GM12878 (cell line): ENCODE data around the gene USP47. TPM values are rescaled to one million over a fixed set of nuclear protein-coding genes. Genes with fewer than 3 reads are reported as not detected.

Experiments used
- ASH2L ChIP-seq: fragments of 300-600, 200-600 bp; sonication (generic); IDR thresholded peaks from 2 replicates; pipeline ENCODE4 v1.6.1; 2017; ENCODE audit warnings: low read depth, mild to moderate bottlenecking, borderline replicate concordance
- CTCF ChIP-seq, 3 experiments: IDR thresholded peaks in 2 of 3; conservative IDR thresholded peaks in 1 of 3; 2 replicates each; pipeline ENCODE4 v1.5.1; 2011; ENCODE audit warnings: low read depth in 3 of 3, low read length in 3 of 3, mild to moderate bottlenecking in 3 of 3, control low read depth in 2 of 3, moderate library complexity in 2 of 3, inconsistent platforms in 1 of 3, mixed read lengths in 1 of 3; ENCODE audit not compliant: control insufficient read depth in 2 of 3, insufficient read depth in 1 of 3; ENCODE audit errors: extremely low read depth in 1 of 3
- DPF2 ChIP-seq: fragments of 450-650 bp; IDR thresholded peaks from 2 replicates; pipeline ENCODE4 v1.6.1; 2017; ENCODE audit warnings: mild to moderate bottlenecking
- EP300 ChIP-seq, 2 experiments: fragments of 150-350 bp in 1 of 2; IDR thresholded peaks; 2 replicates each; pipeline ENCODE4 v1.6.1; 2011 to 2012; ENCODE audit warnings: low read depth in 2 of 2, low read length in 2 of 2, borderline replicate concordance in 1 of 2, improper control_type of control experiment in 1 of 2, inconsistent platforms in 1 of 2; ENCODE audit not compliant: control insufficient read depth in 1 of 2
- ESRRA ChIP-seq: IDR thresholded peaks from 2 replicates; pipeline ENCODE4 v1.6.1; 2012; ENCODE audit warnings: mild to moderate bottlenecking, low read length, improper control_type of control experiment
- IKZF2 ChIP-seq, 2 experiments: fragments of 450-650 bp; IDR thresholded peaks; 2 replicates each; pipeline ENCODE4 v1.6.1; 2017; ENCODE audit warnings: mild to moderate bottlenecking in 2 of 2, moderate library complexity in 2 of 2
- JUND ChIP-seq: IDR thresholded peaks from 2 replicates; pipeline ENCODE4 v1.6.1; 2012; ENCODE audit warnings: low read depth, mild to moderate bottlenecking, low read length, improper control_type of control experiment, moderate library complexity
- LARP7 ChIP-seq: fragments of 450-650 bp; IDR thresholded peaks from 2 replicates; pipeline ENCODE4 v1.6.1; 2017; ENCODE audit warnings: mild to moderate bottlenecking
- MEF2A ChIP-seq: IDR thresholded peaks from 2 replicates; pipeline ENCODE4 v1.6.1; 2011; ENCODE audit warnings: low read depth, mild to moderate bottlenecking, low read length, moderate library complexity; ENCODE audit not compliant: insufficient read depth
- MYC ChIP-seq: IDR thresholded peaks from 2 replicates; pipeline ENCODE4 v1.6.1; 2011; ENCODE audit warnings: mild to moderate bottlenecking, low read length, moderate library complexity, inconsistent platforms; ENCODE audit not compliant: insufficient read depth, insufficient replicate concordance, insufficient read length, severe bottlenecking
- NR2C1 ChIP-seq: fragments of 450-650 bp; IDR thresholded peaks from 2 replicates; pipeline ENCODE4 v1.6.1; 2017; ENCODE audit warnings: antibody characterized with exemption, mild to moderate bottlenecking, moderate library complexity
- TBL1XR1 ChIP-seq: IDR thresholded peaks from 2 replicates; pipeline ENCODE4 v1.6.1; 2012; ENCODE audit warnings: low read depth, low read length, improper control_type of control experiment
- TCF3 ChIP-seq: IDR thresholded peaks from 2 replicates; pipeline ENCODE4 v1.6.1; 2012; ENCODE audit warnings: low read depth, mild to moderate bottlenecking, low read length, borderline replicate concordance; ENCODE audit not compliant: insufficient read depth
- WRNIP1 ChIP-seq: IDR thresholded peaks from 2 replicates; pipeline ENCODE4 v1.6.1; 2011; ENCODE audit warnings: low read depth, low read length, improper control_type of control experiment, borderline replicate concordance
- polyA plus RNA-seq, 11 experiments: library from polyadenylated mRNA; depleted of rRNA in 4 of 11; unstranded in 6 of 11; stranded (reverse) in 5 of 11; fragments of >200 nt; fragmentation: Nextera tagmentation in 4 of 11; fragmentation: Illumina TruSeq in 1 of 11; extraction: Ambion mirVana in 4 of 11; extraction: Trizol in 1 of 11; gene quantifications; 1 replicate in 1 of 11; 2 replicates in 10 of 11; pipeline versions ENCODE4 v1.2.1 to v1.2.3, GENCODE V29; 2011 to 2016; ENCODE audit warnings: inconsistent platforms in 2 of 11, missing spikeins in 2 of 11, low read depth in 1 of 11
- total RNA-seq, 4 experiments: library from RNA; depleted of rRNA in 3 of 4; stranded (reverse); fragments of >200 nt in 3 of 4; fragmentation: Illumina TruSeq in 1 of 4; extraction: Trizol in 1 of 4; gene quantifications; 2 replicates each; pipeline versions ENCODE4 v1.2.1 to v1.2.3, GENCODE V29; 2013 to 2021
- TF ChIP-seq, protein P1 (sequence below): fragments of 450-650 bp; formaldehyde crosslinking; IDR thresholded peaks from 2 replicates; pipeline ENCODE4 v1.5.0; 2022; ENCODE audit warnings: mild to moderate bottlenecking, missing genetic modification characterization
- TF ChIP-seq, protein P2 (sequence below): IDR thresholded peaks from 2 replicates; pipeline ENCODE4 v1.6.1; 2012; ENCODE audit warnings: improper control_type of control experiment, low read depth, low read length; ENCODE audit not compliant: insufficient replicate concordance

Gene USP47
- total and polyA plus RNA-seq, 10 of the 15 experiments (the other 5 are each of a cell fraction or from before 2014, with no cell fraction given) = 13.9 to 54.0 (median 31.6) TPM

GRCh38 chr11:11884774-11885481 is 43.2 kb downstream of the USP47 start (continued):
- TF ChIP-seq, protein P1, sequence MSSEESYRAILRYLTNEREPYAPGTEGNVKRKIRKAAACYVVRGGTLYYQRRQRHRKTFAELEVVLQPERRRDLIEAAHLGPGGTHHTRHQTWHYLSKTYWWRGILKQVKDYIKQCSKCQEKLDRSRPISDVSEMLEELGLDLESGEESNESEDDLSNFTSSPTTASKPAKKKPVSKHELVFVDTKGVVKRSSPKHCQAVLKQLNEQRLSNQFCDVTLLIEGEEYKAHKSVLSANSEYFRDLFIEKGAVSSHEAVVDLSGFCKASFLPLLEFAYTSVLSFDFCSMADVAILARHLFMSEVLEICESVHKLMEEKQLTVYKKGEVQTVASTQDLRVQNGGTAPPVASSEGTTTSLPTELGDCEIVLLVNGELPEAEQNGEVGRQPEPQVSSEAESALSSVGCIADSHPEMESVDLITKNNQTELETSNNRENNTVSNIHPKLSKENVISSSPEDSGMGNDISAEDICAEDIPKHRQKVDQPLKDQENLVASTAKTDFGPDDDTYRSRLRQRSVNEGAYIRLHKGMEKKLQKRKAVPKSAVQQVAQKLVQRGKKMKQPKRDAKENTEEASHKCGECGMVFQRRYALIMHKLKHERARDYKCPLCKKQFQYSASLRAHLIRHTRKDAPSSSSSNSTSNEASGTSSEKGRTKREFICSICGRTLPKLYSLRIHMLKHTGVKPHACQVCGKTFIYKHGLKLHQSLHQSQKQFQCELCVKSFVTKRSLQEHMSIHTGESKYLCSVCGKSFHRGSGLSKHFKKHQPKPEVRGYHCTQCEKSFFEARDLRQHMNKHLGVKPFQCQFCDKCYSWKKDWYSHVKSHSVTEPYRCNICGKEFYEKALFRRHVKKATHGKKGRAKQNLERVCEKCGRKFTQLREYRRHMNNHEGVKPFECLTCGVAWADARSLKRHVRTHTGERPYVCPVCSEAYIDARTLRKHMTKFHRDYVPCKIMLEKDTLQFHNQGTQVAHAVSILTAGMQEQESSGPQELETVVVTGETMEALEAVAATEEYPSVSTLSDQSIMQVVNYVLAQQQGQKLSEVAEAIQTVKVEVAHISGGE (CRISPR knock-in tag) = no peak
- TF ChIP-seq EP300 (IDR thresholded peaks at IDR 0.05; ENCODE audit: borderline replicate concordance in 1 of 2, control insufficient read depth in 1 of 2, low read depth in 2 of 2, low read length in 2 of 2) (peak in 1 of 2 experiments; percentile 90; a peak in 2 of 4 replicates), JUND (0 out of 2 replicates have a peak, but pooled peaks have one; percentile 54), TCF3 (no peak), CTCF (IDR thresholded peaks at IDR 0.05 in 2 of 3, conservative IDR thresholded peaks at IDR 0.05 in 1 of 3; ENCODE audit: control insufficient read depth in 2 of 3, extremely low read depth in 1 of 3, insufficient read depth in 1 of 3, low read depth in 3 of 3, low read length in 3 of 3) (no peak), WRNIP1 (no peak), MEF2A (no peak), DPF2 (peak; percentile 88; the same call in 1 of the 2 replicates), LARP7 (no peak), IKZF2 (IDR thresholded peaks at IDR 0.05) (peak; percentile 73 to 81), TBL1XR1 (no peak), NR2C1 (0 out of 2 replicates have a peak, but pooled peaks have one; percentile 7), ASH2L (no peak), MYC (no peak), ESRRA (no peak)
- TF ChIP-seq, protein P2, sequence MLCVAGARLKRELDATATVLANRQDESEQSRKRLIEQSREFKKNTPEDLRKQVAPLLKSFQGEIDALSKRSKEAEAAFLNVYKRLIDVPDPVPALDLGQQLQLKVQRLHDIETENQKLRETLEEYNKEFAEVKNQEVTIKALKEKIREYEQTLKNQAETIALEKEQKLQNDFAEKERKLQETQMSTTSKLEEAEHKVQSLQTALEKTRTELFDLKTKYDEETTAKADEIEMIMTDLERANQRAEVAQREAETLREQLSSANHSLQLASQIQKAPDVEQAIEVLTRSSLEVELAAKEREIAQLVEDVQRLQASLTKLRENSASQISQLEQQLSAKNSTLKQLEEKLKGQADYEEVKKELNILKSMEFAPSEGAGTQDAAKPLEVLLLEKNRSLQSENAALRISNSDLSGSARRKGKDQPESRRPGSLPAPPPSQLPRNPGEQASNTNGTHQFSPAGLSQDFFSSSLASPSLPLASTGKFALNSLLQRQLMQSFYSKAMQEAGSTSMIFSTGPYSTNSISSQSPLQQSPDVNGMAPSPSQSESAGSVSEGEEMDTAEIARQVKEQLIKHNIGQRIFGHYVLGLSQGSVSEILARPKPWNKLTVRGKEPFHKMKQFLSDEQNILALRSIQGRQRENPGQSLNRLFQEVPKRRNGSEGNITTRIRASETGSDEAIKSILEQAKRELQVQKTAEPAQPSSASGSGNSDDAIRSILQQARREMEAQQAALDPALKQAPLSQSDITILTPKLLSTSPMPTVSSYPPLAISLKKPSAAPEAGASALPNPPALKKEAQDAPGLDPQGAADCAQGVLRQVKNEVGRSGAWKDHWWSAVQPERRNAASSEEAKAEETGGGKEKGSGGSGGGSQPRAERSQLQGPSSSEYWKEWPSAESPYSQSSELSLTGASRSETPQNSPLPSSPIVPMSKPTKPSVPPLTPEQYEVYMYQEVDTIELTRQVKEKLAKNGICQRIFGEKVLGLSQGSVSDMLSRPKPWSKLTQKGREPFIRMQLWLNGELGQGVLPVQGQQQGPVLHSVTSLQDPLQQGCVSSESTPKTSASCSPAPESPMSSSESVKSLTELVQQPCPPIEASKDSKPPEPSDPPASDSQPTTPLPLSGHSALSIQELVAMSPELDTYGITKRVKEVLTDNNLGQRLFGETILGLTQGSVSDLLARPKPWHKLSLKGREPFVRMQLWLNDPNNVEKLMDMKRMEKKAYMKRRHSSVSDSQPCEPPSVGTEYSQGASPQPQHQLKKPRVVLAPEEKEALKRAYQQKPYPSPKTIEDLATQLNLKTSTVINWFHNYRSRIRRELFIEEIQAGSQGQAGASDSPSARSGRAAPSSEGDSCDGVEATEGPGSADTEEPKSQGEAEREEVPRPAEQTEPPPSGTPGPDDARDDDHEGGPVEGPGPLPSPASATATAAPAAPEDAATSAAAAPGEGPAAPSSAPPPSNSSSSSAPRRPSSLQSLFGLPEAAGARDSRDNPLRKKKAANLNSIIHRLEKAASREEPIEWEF = no peak
